ENCODE results near the gene THAP7. TPM values are rescaled to one million over a fixed set of nuclear protein-coding genes. Genes with fewer than 3 reads are reported as not detected.

Gene THAP7
- total RNA-seq, 1 experiment from 2014 or later = 33.7 TPM

- Histone ChIP-seq H3K27ac (ENCODE audit: low read length) (no peak overlapping the region), H3K9me3 (ENCODE audit: low read length) (no peaks in the 10 kb centered on the region), H3K4me3 (ENCODE audit: low read length) (no peak overlapping the region), H3K9ac (ENCODE audit: low read length) (no peak overlapping the region), H3K9me2 (replicated peaks; ENCODE audit: insufficient read depth, low read length) (no peaks in the 10 kb centered on the region), H3K4me2 (ENCODE audit: low read depth, low read length, poor library complexity, severe bottlenecking) (no peak overlapping the region), H3K79me2 (ENCODE audit: low read length) (peaks cover 6% of the 10 kb centered on the region), H4K20me1 (ENCODE audit: insufficient read depth, low read depth, low read length) (peaks cover 34% of the 10 kb centered on the region), H3K4me1 (ENCODE audit: low read length) (peaks cover 2% of the 10 kb centered on the region; the same call in 1 of the 2 replicates), H2AFZ (ENCODE audit: low read length) (no peak overlapping the region), H3K27me3 (ENCODE audit: low read length) (no peaks in the 10 kb centered on the region), H3K36me3 (ENCODE audit: insufficient read depth, low read length) (peaks cover 22% of the 10 kb centered on the region; the same call in 1 of the 2 replicates)
- DNase-seq = no peak
These were observed 46.4 kb downstream of the THAP7 start for GRCh38 chr22:20955548-20955947.

GRCh38 chr22:20953668-20954500 is 48.0 kb downstream of the THAP7 start:
- Histone ChIP-seq H3K36me3 (ENCODE audit: insufficient read depth, low read length) (peaks cover 33% of the 10 kb centered on the region; the same call in 1 of the 2 replicates), H3K27ac (ENCODE audit: low read length) (no peak overlapping the region), H3K9me2 (replicated peaks; ENCODE audit: insufficient read depth, low read length) (no peaks in the 10 kb centered on the region), H3K4me3 (ENCODE audit: low read length) (no peak overlapping the region), H2AFZ (ENCODE audit: low read length) (no peak overlapping the region), H3K27me3 (ENCODE audit: low read length) (no peaks in the 10 kb centered on the region), H3K79me2 (ENCODE audit: low read length) (peaks cover 19% of the 10 kb centered on the region), H3K9ac (ENCODE audit: low read length) (no peak overlapping the region), H3K4me2 (ENCODE audit: low read depth, low read length, poor library complexity, severe bottlenecking) (no peak overlapping the region), H4K20me1 (ENCODE audit: insufficient read depth, low read depth, low read length) (peaks cover 49% of the 10 kb centered on the region), H3K9me3 (ENCODE audit: low read length) (no peaks in the 10 kb centered on the region), H3K4me1 (ENCODE audit: low read length) (peaks cover 2% of the 10 kb centered on the region; the same call in 1 of the 2 replicates)
- no peak for DNase-seq

GRCh38 chr22:20953342-20953608 is 48.6 kb downstream of the THAP7 start:
- H3K27ac ChIP-seq (ENCODE audit: low read length) = no peak overlapping the region
- peaks cover 2% of the 10 kb centered on the region; the same call in 1 of the 2 replicates for H3K4me1 ChIP-seq (ENCODE audit: low read length)
- peaks cover 54% of the 10 kb centered on the region for H4K20me1 ChIP-seq (ENCODE audit: insufficient read depth, low read depth, low read length)
- DNase-seq = no peak
- no peaks in the 10 kb centered on the region for H3K27me3 ChIP-seq (ENCODE audit: low read length)
- H3K4me3 ChIP-seq (ENCODE audit: low read length) = no peak overlapping the region
- no peaks in the 10 kb centered on the region for H3K9me2 ChIP-seq (replicated peaks; ENCODE audit: insufficient read depth, low read length)
- no peak overlapping the region for H2AFZ ChIP-seq (ENCODE audit: low read length)
- H3K79me2 ChIP-seq (ENCODE audit: low read length) = peaks cover 25% of the 10 kb centered on the region
- H3K36me3 ChIP-seq (ENCODE audit: insufficient read depth, low read length) = peaks cover 39% of the 10 kb centered on the region; the same call in 1 of the 2 replicates
- H3K9me3 ChIP-seq (ENCODE audit: low read length) = no peaks in the 10 kb centered on the region
- no peak overlapping the region for H3K9ac ChIP-seq (ENCODE audit: low read length)
- no peak overlapping the region for H3K4me2 ChIP-seq (ENCODE audit: low read depth, low read length, poor library complexity, severe bottlenecking)

GRCh38 chr22:20952544-20953341 is 49.2 kb downstream of the THAP7 start:
- DNase-seq = no peak
- H4K20me1 ChIP-seq (ENCODE audit: insufficient read depth, low read depth, low read length) = peaks cover 56% of the 10 kb centered on the region
- peaks cover under 1% of the 10 kb centered on the region; the same call in 1 of the 2 replicates for H3K4me1 ChIP-seq (ENCODE audit: low read length)
- H3K4me3 ChIP-seq (ENCODE audit: low read length) = no peak overlapping the region
- no peaks in the 10 kb centered on the region for H3K27me3 ChIP-seq (ENCODE audit: low read length)
- peaks cover 30% of the 10 kb centered on the region for H3K79me2 ChIP-seq (ENCODE audit: low read length)
- H3K27ac ChIP-seq (ENCODE audit: low read length) = no peak overlapping the region
- H3K4me2 ChIP-seq (ENCODE audit: low read depth, low read length, poor library complexity, severe bottlenecking) = no peak overlapping the region
- peaks cover 40% of the 10 kb centered on the region; the same call in 1 of the 2 replicates for H3K36me3 ChIP-seq (ENCODE audit: insufficient read depth, low read length)
- H3K9ac ChIP-seq (ENCODE audit: low read length) = no peak overlapping the region
- H3K9me2 ChIP-seq (replicated peaks; ENCODE audit: insufficient read depth, low read length) = no peaks in the 10 kb centered on the region
- H2AFZ ChIP-seq (ENCODE audit: low read length) = no peak overlapping the region
- no peaks in the 10 kb centered on the region for H3K9me3 ChIP-seq (ENCODE audit: low read length)

- Histone ChIP-seq H3K9me2 (replicated peaks; ENCODE audit: insufficient read depth, low read length) (no peaks in the 10 kb centered on the region), H3K27ac (ENCODE audit: low read length) (no peak overlapping the region), H3K79me2 (ENCODE audit: low read length) (peaks cover 36% of the 10 kb centered on the region), H3K27me3 (ENCODE audit: low read length) (no peaks in the 10 kb centered on the region), H3K4me2 (ENCODE audit: low read depth, low read length, poor library complexity, severe bottlenecking) (no peak overlapping the region), H3K36me3 (ENCODE audit: insufficient read depth, low read length) (peaks cover 40% of the 10 kb centered on the region; the same call in 1 of the 2 replicates), H4K20me1 (ENCODE audit: insufficient read depth, low read depth, low read length) (peaks cover 56% of the 10 kb centered on the region), H3K9ac (ENCODE audit: low read length) (no peak overlapping the region), H3K9me3 (ENCODE audit: low read length) (no peaks in the 10 kb centered on the region), H3K4me1 (ENCODE audit: low read length) (no peaks in the 10 kb centered on the region), H2AFZ (ENCODE audit: low read length) (no peak overlapping the region), H3K4me3 (ENCODE audit: low read length) (no peak overlapping the region)
- DNase-seq = no peak
These were observed 50.0 kb downstream of the THAP7 start for GRCh38 chr22:20951932-20952380.

- DNase-seq = no peak
- Histone ChIP-seq H3K9ac (ENCODE audit: low read length) (no peak overlapping the region), H3K4me1 (ENCODE audit: low read length) (no peaks in the 10 kb centered on the region), H3K9me3 (ENCODE audit: low read length) (no peaks in the 10 kb centered on the region), H3K36me3 (ENCODE audit: insufficient read depth, low read length) (peaks cover 40% of the 10 kb centered on the region; the same call in 1 of the 2 replicates), H3K27ac (ENCODE audit: low read length) (no peak overlapping the region), H2AFZ (ENCODE audit: low read length) (no peak overlapping the region), H3K79me2 (ENCODE audit: low read length) (peaks cover 42% of the 10 kb centered on the region), H4K20me1 (ENCODE audit: insufficient read depth, low read depth, low read length) (peaks cover 55% of the 10 kb centered on the region), H3K9me2 (replicated peaks; ENCODE audit: insufficient read depth, low read length) (no peaks in the 10 kb centered on the region), H3K27me3 (ENCODE audit: low read length) (no peaks in the 10 kb centered on the region), H3K4me3 (ENCODE audit: low read length) (no peak overlapping the region), H3K4me2 (ENCODE audit: low read depth, low read length, poor library complexity, severe bottlenecking) (no peak overlapping the region)
These were observed 50.6 kb downstream of the THAP7 start for GRCh38 chr22:20951151-20951931.

GRCh38 chr22:20949698-20950183 is 52.2 kb downstream of the THAP7 start:
- no peak overlapping the region for H3K4me3 ChIP-seq (ENCODE audit: low read length)
- H3K36me3 ChIP-seq (ENCODE audit: insufficient read depth, low read length) = peaks cover 46% of the 10 kb centered on the region; the same call in 1 of the 2 replicates
- H3K27ac ChIP-seq (ENCODE audit: low read length) = no peak overlapping the region

More at GRCh38 chr22:20949698-20950183, 52.2 kb downstream of the THAP7 start:
- Histone ChIP-seq H3K4me2 (ENCODE audit: low read depth, low read length, poor library complexity, severe bottlenecking) (no peak overlapping the region), H2AFZ (ENCODE audit: low read length) (no peak overlapping the region), H3K9me3 (ENCODE audit: low read length) (no peaks in the 10 kb centered on the region), H3K9me2 (replicated peaks; ENCODE audit: insufficient read depth, low read length) (no peaks in the 10 kb centered on the region), H3K27me3 (ENCODE audit: low read length) (no peaks in the 10 kb centered on the region), H3K9ac (ENCODE audit: low read length) (no peak overlapping the region), H4K20me1 (ENCODE audit: insufficient read depth, low read depth, low read length) (peaks cover 66% of the 10 kb centered on the region), H3K4me1 (ENCODE audit: low read length) (no peaks in the 10 kb centered on the region), H3K79me2 (ENCODE audit: low read length) (peaks cover 58% of the 10 kb centered on the region)
- no peak for DNase-seq

All from Karpas-422 (cell line).